ENCODE data around the gene GNE.

DNA sequence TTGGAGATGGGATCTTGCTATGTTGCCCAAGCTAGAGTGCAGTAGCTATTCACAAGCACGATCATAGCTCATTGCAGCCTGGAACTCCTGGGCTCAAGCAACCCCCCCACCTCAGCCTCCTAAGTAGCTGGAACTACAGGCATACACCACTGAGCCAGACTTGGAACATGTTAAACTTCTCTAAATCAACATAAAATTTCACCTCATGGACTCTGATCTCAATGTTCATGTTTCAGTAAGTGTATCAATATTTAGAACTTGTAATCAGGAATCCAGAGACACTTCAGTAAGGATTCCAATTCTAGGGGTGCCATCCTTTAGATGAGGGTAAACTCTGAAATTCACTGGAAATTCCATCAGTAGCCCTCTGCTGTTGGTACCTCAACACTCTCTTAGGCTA, 6.8 kb downstream of the GNE start:
- TF ChIP-seq CTCF (IDR thresholded peaks at IDR 0.05; ENCODE audit: low read depth, low read length, poor library complexity, severe bottlenecking) (no peak), EZH2phosphoT487 (IDR thresholded peaks at IDR 0.05; ENCODE audit: borderline replicate concordance, low read length) (no peak)

Measured in DOHH2 (cell line).